Osteocyte (in vitro differentiated cells): Measurements from ENCODE around the gene F10. TPM values are rescaled to one million over a fixed set of nuclear protein-coding genes. Genes with fewer than 3 reads are reported as not detected.
A peak's percentile ranks its signal among the peaks of the same experiment; 100 is the strongest.

Experiments
- DNase-seq: peaks from one replicate; pipeline ENCODE4 v3.0.0; 2021; ENCODE audit warnings: mixed read lengths; ENCODE audit not compliant: unreplicated experiment; ENCODE audit errors: extremely low spot score
- H3K27ac Mint-ChIP-seq: one replicate; pipeline ENCODE4 v1.8.0; 2021; ENCODE audit warnings: mild to moderate bottlenecking, mixed read lengths; ENCODE audit not compliant: unreplicated experiment
- H3K27me3 Mint-ChIP-seq: one replicate; pipeline ENCODE4 v1.8.0; 2021; ENCODE audit warnings: mixed read lengths; ENCODE audit not compliant: unreplicated experiment
- H3K36me3 Mint-ChIP-seq: one replicate; pipeline ENCODE4 v1.8.0; 2021; ENCODE audit warnings: mixed read lengths; ENCODE audit not compliant: unreplicated experiment
- H3K4me1 Mint-ChIP-seq: one replicate; pipeline ENCODE4 v1.8.0; 2021; ENCODE audit warnings: mixed read lengths; ENCODE audit not compliant: unreplicated experiment
- H3K4me3 Mint-ChIP-seq: one replicate; pipeline ENCODE4 v1.8.0; 2021; ENCODE audit warnings: mild to moderate bottlenecking, moderate library complexity, mixed read lengths; ENCODE audit not compliant: unreplicated experiment
- H3K9me3 Mint-ChIP-seq: one replicate; pipeline ENCODE4 v1.8.0; 2021; ENCODE audit warnings: mixed read lengths; ENCODE audit not compliant: unreplicated experiment
- total RNA-seq: library from RNA; stranded (reverse); gene quantifications from 2 replicates; pipeline ENCODE4 v1.2.1, GENCODE V29; 2021
- TF ChIP-seq, protein P1 (sequence below): fragments of 200-600 bp; sonication (generic); IDR thresholded peaks from 2 replicates; pipeline ENCODE4 v1.5.0; 2021; ENCODE audit warnings: antibody characterized with exemption, mild to moderate bottlenecking, moderate library complexity

The F10 gene
- total RNA-seq, 1 donor from 2014 or later: 1.8 TPM

DNA sequence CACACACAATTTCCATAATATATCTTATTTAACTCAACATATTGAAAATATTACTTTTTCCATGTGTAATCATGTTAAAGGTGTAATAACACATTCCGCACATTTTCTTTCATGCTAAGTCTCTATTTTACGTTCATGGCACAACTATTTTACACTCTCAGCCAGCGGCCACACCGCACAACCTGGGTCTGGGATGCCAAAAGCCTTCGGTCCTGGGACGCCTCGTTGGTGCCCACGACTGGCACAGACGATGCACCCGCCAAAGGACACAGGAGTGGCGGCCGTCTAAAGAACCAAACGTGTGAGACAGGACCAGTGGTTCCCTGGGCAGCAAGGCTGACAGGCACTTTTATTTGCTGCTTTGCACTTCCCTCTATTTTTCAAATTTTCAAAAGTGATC lies 25.8 kb downstream of the F10 start:
- Mint-ChIP-seq H3K27ac (no peak overlapping the region), H3K9me3 (no peaks in the 10 kb centered on the region), H3K4me1 (peaks cover 12% of the 10 kb centered on the region), H3K36me3 (no peaks in the 10 kb centered on the region), H3K27me3 (no peaks in the 10 kb centered on the region), H3K4me3 (no peak overlapping the region)
- DNase-seq: peak; percentile 60
- TF ChIP-seq, protein P1, sequence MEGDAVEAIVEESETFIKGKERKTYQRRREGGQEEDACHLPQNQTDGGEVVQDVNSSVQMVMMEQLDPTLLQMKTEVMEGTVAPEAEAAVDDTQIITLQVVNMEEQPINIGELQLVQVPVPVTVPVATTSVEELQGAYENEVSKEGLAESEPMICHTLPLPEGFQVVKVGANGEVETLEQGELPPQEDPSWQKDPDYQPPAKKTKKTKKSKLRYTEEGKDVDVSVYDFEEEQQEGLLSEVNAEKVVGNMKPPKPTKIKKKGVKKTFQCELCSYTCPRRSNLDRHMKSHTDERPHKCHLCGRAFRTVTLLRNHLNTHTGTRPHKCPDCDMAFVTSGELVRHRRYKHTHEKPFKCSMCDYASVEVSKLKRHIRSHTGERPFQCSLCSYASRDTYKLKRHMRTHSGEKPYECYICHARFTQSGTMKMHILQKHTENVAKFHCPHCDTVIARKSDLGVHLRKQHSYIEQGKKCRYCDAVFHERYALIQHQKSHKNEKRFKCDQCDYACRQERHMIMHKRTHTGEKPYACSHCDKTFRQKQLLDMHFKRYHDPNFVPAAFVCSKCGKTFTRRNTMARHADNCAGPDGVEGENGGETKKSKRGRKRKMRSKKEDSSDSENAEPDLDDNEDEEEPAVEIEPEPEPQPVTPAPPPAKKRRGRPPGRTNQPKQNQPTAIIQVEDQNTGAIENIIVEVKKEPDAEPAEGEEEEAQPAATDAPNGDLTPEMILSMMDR: no peak

DNA sequence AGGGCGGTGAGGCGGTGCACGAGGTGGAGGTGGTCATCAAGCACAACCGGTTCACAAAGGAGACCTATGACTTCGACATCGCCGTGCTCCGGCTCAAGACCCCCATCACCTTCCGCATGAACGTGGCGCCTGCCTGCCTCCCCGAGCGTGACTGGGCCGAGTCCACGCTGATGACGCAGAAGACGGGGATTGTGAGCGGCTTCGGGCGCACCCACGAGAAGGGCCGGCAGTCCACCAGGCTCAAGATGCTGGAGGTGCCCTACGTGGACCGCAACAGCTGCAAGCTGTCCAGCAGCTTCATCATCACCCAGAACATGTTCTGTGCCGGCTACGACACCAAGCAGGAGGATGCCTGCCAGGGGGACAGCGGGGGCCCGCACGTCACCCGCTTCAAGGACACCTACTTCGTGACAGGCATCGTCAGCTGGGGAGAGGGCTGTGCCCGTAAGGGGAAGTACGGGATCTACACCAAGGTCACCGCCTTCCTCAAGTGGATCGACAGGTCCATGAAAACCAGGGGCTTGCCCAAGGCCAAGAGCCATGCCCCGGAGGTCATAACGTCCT lies 26.4 kb downstream of the F10 start:
- Mint-ChIP-seq H3K27me3 (no peaks in the 10 kb centered on the region), H3K9me3 (no peaks in the 10 kb centered on the region), H3K4me1 (peaks cover 16% of the 10 kb centered on the region), H3K4me3 (no peak overlapping the region), H3K36me3 (no peaks in the 10 kb centered on the region), H3K27ac (no peak overlapping the region)
- DNase-seq: peak; percentile 82
- TF ChIP-seq, protein P1: no peak

DNA sequence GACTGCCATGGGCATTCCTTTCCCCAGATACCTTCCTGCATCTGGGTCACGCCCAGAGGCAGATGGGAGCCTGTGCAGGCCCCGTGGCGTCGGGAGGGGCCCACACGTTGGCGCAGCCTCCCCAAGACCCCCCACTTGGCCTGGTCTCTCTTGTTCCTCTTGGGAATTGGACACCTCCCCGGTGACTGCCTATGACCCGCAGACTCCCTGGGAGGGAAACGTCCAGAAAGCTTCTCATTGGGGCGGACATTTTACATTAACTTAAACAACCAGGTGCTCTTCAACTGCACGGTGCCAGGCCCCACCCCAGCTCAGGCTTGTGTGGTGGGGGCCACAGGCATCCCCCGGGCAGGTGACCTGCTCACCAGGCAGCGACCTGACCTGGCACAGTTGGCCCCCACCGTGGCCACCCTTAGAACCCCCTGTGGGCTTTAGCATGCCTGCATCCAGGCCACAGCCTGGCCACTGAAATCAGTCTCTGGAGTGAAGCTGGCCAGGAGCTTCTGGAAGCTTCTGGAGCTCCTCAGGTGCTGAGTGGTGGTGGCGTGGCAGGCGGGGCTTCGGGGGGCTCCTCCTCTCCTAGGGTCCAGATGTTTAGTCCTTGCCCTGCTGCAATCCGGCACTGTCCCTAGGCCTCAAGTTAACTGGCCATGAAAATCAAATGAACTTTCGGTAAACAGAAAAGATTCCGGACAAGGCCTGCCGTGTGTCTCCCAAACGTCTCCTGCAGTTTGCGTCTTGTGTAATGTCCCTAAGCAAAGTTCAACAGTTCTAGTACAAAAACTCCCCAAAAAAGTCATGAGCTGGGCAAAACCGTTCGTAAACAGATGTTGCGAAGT lies 27.3 kb downstream of the F10 start:
- peak; percentile 77 for DNase-seq
- Mint-ChIP-seq H3K27ac (no peak overlapping the region), H3K9me3 (no peaks in the 10 kb centered on the region), H3K27me3 (no peaks in the 10 kb centered on the region), H3K4me1 (peaks cover 22% of the 10 kb centered on the region), H3K4me3 (no peak overlapping the region), H3K36me3 (no peaks in the 10 kb centered on the region)
- TF ChIP-seq, protein P1: no peak

DNA sequence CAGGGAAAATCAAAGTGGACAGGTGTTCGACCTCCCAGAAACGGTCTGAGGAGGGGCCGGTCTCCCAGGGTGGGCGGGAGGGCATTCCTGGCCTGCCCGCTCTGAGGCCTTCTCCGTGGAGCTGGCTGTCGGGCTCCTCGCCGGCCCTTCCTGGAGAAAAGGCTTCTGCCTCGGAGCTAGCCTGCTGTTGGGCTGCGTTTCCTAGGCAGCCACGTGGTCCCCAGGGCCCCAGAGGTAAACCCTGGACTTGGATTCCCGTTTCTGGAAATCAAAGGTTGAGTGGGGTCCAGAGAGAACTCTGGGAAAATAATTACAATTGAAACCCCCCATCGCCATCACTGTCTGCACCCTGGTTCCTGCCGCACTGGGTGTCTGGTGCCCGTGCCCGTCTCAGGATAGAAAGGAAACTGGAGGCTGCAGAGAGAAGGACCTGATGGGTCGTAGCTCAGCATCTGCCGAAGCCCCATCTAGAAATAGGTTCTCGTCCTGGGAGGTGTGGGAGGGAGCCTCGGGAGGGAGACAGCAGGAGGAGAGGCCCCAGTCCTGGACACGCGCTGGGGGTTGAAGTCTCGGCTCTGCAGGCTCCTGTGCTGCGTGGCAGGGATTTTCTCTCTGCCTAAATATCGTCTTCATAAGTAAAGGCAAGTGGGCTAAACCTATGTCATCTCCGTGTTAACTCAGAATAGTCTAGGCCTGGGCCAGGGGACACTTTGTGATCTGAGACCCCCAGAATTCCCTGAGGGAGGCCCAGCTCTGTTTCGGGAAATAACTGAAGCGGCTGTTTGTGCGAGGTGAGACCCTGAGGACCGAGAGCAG lies 28.2 kb downstream of the F10 start:
- Mint-ChIP-seq H3K27me3 (no peaks in the 10 kb centered on the region), H3K27ac (no peak overlapping the region), H3K36me3 (no peaks in the 10 kb centered on the region), H3K4me3 (no peak overlapping the region), H3K4me1 (peaks cover 24% of the 10 kb centered on the region), H3K9me3 (no peaks in the 10 kb centered on the region)
- DNase-seq: peak; percentile 68
- TF ChIP-seq, protein P1: no peak
